ENCODE results near the gene ARID2.

ARID2 gene

GRCh38 chr12:45774508-45775162 is 45.1 kb downstream of the ARID2 start:
- DNase-seq: no peak

- no peak for DNase-seq
Measured at GRCh38 chr12:45775465-45775864, 46.0 kb downstream of the ARID2 start.

GRCh38 chr12:45775964-45776363 is 46.5 kb downstream of the ARID2 start:
- no peak for DNase-seq

GRCh38 chr12:45779936-45780335 is 50.4 kb downstream of the ARID2 start:
- no peak for DNase-seq

- DNase-seq: no peak
Measured at GRCh38 chr12:45781080-45781479, 51.6 kb downstream of the ARID2 start.

- DNase-seq: no peak
Measured at GRCh38 chr12:45785315-45785714, 55.8 kb downstream of the ARID2 start.

GRCh38 chr12:45789025-45789424 is 59.5 kb downstream of the ARID2 start:
- DNase-seq: no peak

GRCh38 chr12:45794422-45794821 is 64.9 kb downstream of the ARID2 start:
- no peak for DNase-seq

- no peak for DNase-seq
Measured at GRCh38 chr12:45801625-45802024, 72.1 kb downstream of the ARID2 start.

- DNase-seq: no peak
Measured at GRCh38 chr12:45803111-45803510, 73.6 kb downstream of the ARID2 start.

GRCh38 chr12:45816652-45817051 is 87.1 kb downstream of the ARID2 start:
- no peak for DNase-seq

- DNase-seq: no peak
Measured at GRCh38 chr12:45827974-45828373, 98.5 kb downstream of the ARID2 start.

- DNase-seq: no peak
Measured at GRCh38 chr12:45828402-45828801, 98.9 kb downstream of the ARID2 start.

- no peak for DNase-seq
Measured at GRCh38 chr12:45831590-45831989, 102.1 kb downstream of the ARID2 start.

GRCh38 chr12:45833401-45833800 is 103.9 kb downstream of the ARID2 start:
- DNase-seq: no peak

- DNase-seq: no peak
Measured at GRCh38 chr12:45834809-45835208, 105.3 kb downstream of the ARID2 start.

- no peak for DNase-seq
Measured at GRCh38 chr12:45839917-45840316, 110.4 kb downstream of the ARID2 start.

- no peak for DNase-seq
Measured at GRCh38 chr12:45849289-45849688, 119.8 kb downstream of the ARID2 start.

GRCh38 chr12:45850302-45850701 is 120.8 kb downstream of the ARID2 start:
- no peak for DNase-seq

GRCh38 chr12:45852508-45852907 is 123.0 kb downstream of the ARID2 start:
- no peak for DNase-seq

- DNase-seq: no peak
Measured at GRCh38 chr12:45853550-45853949, 124.0 kb downstream of the ARID2 start.

- no peak for DNase-seq
Measured at GRCh38 chr12:45863332-45863731, 133.8 kb downstream of the ARID2 start.

GRCh38 chr12:45866299-45866698 is 136.8 kb downstream of the ARID2 start:
- no peak for DNase-seq

GRCh38 chr12:45872446-45872845 is 142.9 kb downstream of the ARID2 start:
- no peak for DNase-seq

- no peak for DNase-seq
Measured at GRCh38 chr12:45877069-45877468, 147.6 kb downstream of the ARID2 start.
